ENCODE measurements around the gene PDGFD. TPM values are rescaled to one million over a fixed set of nuclear protein-coding genes. Genes with fewer than 3 reads are reported as not detected.

PDGFD gene
- total and polyA plus RNA-seq, 2 donors (not counting 1 experiment from before 2014, with no cell fraction given), result 0.07 to 0.71 TPM

GRCh38 chr11:103883291-103883690 is 280.7 kb downstream of the PDGFD start:
- no peak overlapping the region for H3K4me2 ChIP-seq (replicated peaks; ENCODE audit: low read depth, low read length, poor library complexity, severe bottlenecking)
- no peak overlapping the region for H2AFZ ChIP-seq (ENCODE audit: insufficient read depth, low read depth, low read length, poor library complexity, severe bottlenecking)
- DNase-seq, result no peak
- no peaks in the 10 kb centered on the region for H3K9me3 ChIP-seq (ENCODE audit: control extremely low read depth in 1 of 3, control insufficient read depth in 2 of 3, insufficient read depth in 1 of 3, low read length in 2 of 3)
- no peak overlapping the region for H3K4me3 ChIP-seq (ENCODE audit: control extremely low read depth in 1 of 5, extremely low read depth in 1 of 5, insufficient read depth in 1 of 5, low read depth in 2 of 5, low read length in 4 of 5)
- H3K27ac ChIP-seq (ENCODE audit: low read length in 2 of 2), result no peak overlapping the region
- Mint-ChIP-seq H3K4me3 (no peak overlapping the region), H3K27me3 (peaks cover 17% of the 10 kb centered on the region), H3K4me1 (peaks cover 7% of the 10 kb centered on the region), H3K27ac (no peak overlapping the region), H3K9me3 (ENCODE audit: insufficient read depth) (no peaks in the 10 kb centered on the region)
- POLR2A ChIA-PET, result no interaction called here
- ATAC-seq (ENCODE audit: low read depth), result no peak
- intact Hi-C loops (cut with micrococcal nuclease), result no loop called here
- WGBS (ENCODE audit: insufficient coverage), result 100% methylated on average over 1 of the region's 2 CpGs
- H3K27me3 ChIP-seq (replicated peaks in 1 of 4; ENCODE audit: control extremely low read depth in 1 of 4, control insufficient read depth in 3 of 4, insufficient read depth in 4 of 4, low read length in 3 of 4), result peaks cover 0 to 14% (median 5%) of the 10 kb centered on the region in 4 experiments
- CTCF ChIA-PET, result no interaction called here
- H3K4me1 ChIP-seq (ENCODE audit: control insufficient read depth in 2 of 2, insufficient read depth in 2 of 2, low read length in 2 of 2), result peaks cover 5 to 7% of the 10 kb centered on the region in 2 donors
- no peaks in the 10 kb centered on the region for H3K36me3 ChIP-seq (replicated peaks in 1 of 2; ENCODE audit: control extremely low read depth in 1 of 2, control insufficient read depth in 1 of 2, extremely low read depth in 1 of 2, insufficient read depth in 2 of 2, low read length in 1 of 2)
- H4K20me1 ChIP-seq (ENCODE audit: control insufficient read depth, insufficient read depth, low read length, poor library complexity, severe bottlenecking), result no peaks in the 10 kb centered on the region
- TF ChIP-seq EZH2 (IDR thresholded peaks at IDR 0.05; ENCODE audit: borderline replicate concordance, insufficient read depth, low read depth, low read length, poor library complexity, severe bottlenecking), result no peak
- TF ChIP-seq CTCF (IDR thresholded peaks at IDR 0.05), result no peak
- H3K79me2 ChIP-seq (ENCODE audit: control insufficient read depth, insufficient read depth, low read length), result no peaks in the 10 kb centered on the region
- no peak overlapping the region for H3K9ac ChIP-seq (ENCODE audit: low read length)

GRCh38 chr11:103881584-103881983 is 282.4 kb downstream of the PDGFD start:
- no peaks in the 10 kb centered on the region for H3K4me1 ChIP-seq (ENCODE audit: control insufficient read depth in 2 of 2, insufficient read depth in 2 of 2, low read length in 2 of 2)
- CTCF ChIA-PET, result no interaction called here
- H2AFZ ChIP-seq (ENCODE audit: insufficient read depth, low read depth, low read length, poor library complexity, severe bottlenecking), result no peak overlapping the region
- H3K36me3 ChIP-seq (replicated peaks in 1 of 2; ENCODE audit: control extremely low read depth in 1 of 2, control insufficient read depth in 1 of 2, extremely low read depth in 1 of 2, insufficient read depth in 2 of 2, low read length in 1 of 2), result no peaks in the 10 kb centered on the region
- H3K27me3 ChIP-seq (replicated peaks in 1 of 4; ENCODE audit: control extremely low read depth in 1 of 4, control insufficient read depth in 3 of 4, insufficient read depth in 4 of 4, low read length in 3 of 4), result peaks cover 0 to 8% (median 2%) of the 10 kb centered on the region in 4 experiments
- no peaks in the 10 kb centered on the region for H4K20me1 ChIP-seq (ENCODE audit: control insufficient read depth, insufficient read depth, low read length, poor library complexity, severe bottlenecking)
- no peak overlapping the region for H3K27ac ChIP-seq (ENCODE audit: low read length in 2 of 2)
- intact Hi-C loops (cut with micrococcal nuclease), result no loop called here
- no peak overlapping the region for H3K4me3 ChIP-seq (ENCODE audit: control extremely low read depth in 1 of 5, extremely low read depth in 1 of 5, insufficient read depth in 1 of 5, low read depth in 2 of 5, low read length in 4 of 5)
- POLR2A ChIA-PET, result no interaction called here
- WGBS (ENCODE audit: insufficient coverage), result no CpG with 5 or more reads among the region's 1 CpG
- Mint-ChIP-seq H3K27ac (no peak overlapping the region), H3K9me3 (ENCODE audit: insufficient read depth) (no peaks in the 10 kb centered on the region), H3K4me1 (no peaks in the 10 kb centered on the region), H3K27me3 (peaks cover 17% of the 10 kb centered on the region), H3K4me3 (no peak overlapping the region)
- no peak for ATAC-seq (ENCODE audit: low read depth)
- H3K4me2 ChIP-seq (replicated peaks; ENCODE audit: low read depth, low read length, poor library complexity, severe bottlenecking), result no peak overlapping the region
- no peak for DNase-seq
- H3K9me3 ChIP-seq (ENCODE audit: control extremely low read depth in 1 of 3, control insufficient read depth in 2 of 3, insufficient read depth in 1 of 3, low read length in 2 of 3), result no peaks in the 10 kb centered on the region
- no peak overlapping the region for H3K9ac ChIP-seq (ENCODE audit: low read length)
- no peaks in the 10 kb centered on the region for H3K79me2 ChIP-seq (ENCODE audit: control insufficient read depth, insufficient read depth, low read length)
- no peak for TF ChIP-seq CTCF (IDR thresholded peaks at IDR 0.05)

Data from B cell (primary cell).